HEK293 (cell line): ENCODE results near the gene UBALD1.

Source experiments
- CTCF ChIP-seq: fragments of 450-650 bp; formaldehyde crosslinking; IDR thresholded peaks from 2 replicates; pipeline ENCODE4 v1.5.1; 2016; ENCODE audit warnings: missing biosample characterization, missing genetic modification characterization
- REST ChIP-seq: fragments of 450-650 bp; formaldehyde crosslinking; IDR thresholded peaks from 2 replicates; pipeline ENCODE4 v1.5.1; 2016; ENCODE audit warnings: missing biosample characterization, missing genetic modification characterization
- ZBTB7A ChIP-seq: fragments of 450-650 bp; formaldehyde crosslinking; IDR thresholded peaks from 2 replicates; pipeline ENCODE4 v1.5.1; 2016; ENCODE audit warnings: low read depth, missing biosample characterization, missing genetic modification characterization
- ZNF768 ChIP-seq: fragments of 450-650 bp; formaldehyde crosslinking; IDR thresholded peaks from 2 replicates; pipeline ENCODE4 v1.5.1; 2018; ENCODE audit warnings: missing biosample characterization, mild to moderate bottlenecking, missing genetic modification characterization
- ZNF777 ChIP-seq: fragments of 450-650 bp; formaldehyde crosslinking; IDR thresholded peaks from 2 replicates; pipeline ENCODE4 v1.5.1; 2017; ENCODE audit warnings: missing biosample characterization, missing genetic modification characterization, borderline replicate concordance

- TF ChIP-seq CTCF (tag by site-specific recombination) (no peak), REST (tag by site-specific recombination) (no peak), ZNF777 (tag by site-specific recombination) (no peak), ZNF768 (tag by site-specific recombination) (no peak), ZBTB7A (tag by site-specific recombination) (no peak)
These were observed 22.8 kb downstream of the UBALD1 start for GRCh38 chr16:4591706-4592470.
